Mucosa of descending colon (tissue), 3 donors: ENCODE measurements around the gene IL12B. TPM values are rescaled to one million over a fixed set of nuclear protein-coding genes. Genes with fewer than 3 reads are reported as not detected.
"Not testable (repeated sequence)": the region's sequence is repeated elsewhere in the genome, so short reads cannot be mapped to it uniquely, and the experiment has no call there.

Source experiments
- ATAC-seq: fragments of 200-7000 bp; cut with Tn5 transposase; one replicate; pipeline ENCODE4 v1.9.1; 2020; ENCODE audit warnings: mild to moderate bottlenecking, moderate library complexity
- DNase-seq, 3 donors: peaks; one replicate each; pipeline ENCODE4 v3.0.0-alpha.2; 2020
- H3K36me3 ChIP-seq: fragments of 200-600 bp; one replicate; pipeline ENCODE4 v1.8.0; 2021; ENCODE audit warnings: low read depth, mild to moderate bottlenecking
- H3K4me1 ChIP-seq: fragments of 200-600 bp; one replicate; pipeline ENCODE4 v1.8.0; 2021; ENCODE audit warnings: low read depth, mild to moderate bottlenecking
- H3K4me3 ChIP-seq: fragments of 200-600 bp; one replicate; pipeline ENCODE4 v1.8.0; 2021; ENCODE audit warnings: mild to moderate bottlenecking
- H3K9me3 ChIP-seq: fragments of 200-600 bp; one replicate; pipeline ENCODE4 v1.8.0; 2021; ENCODE audit warnings: mild to moderate bottlenecking
- intact Hi-C, 2 donors: fragments of 100-400 bp; cut with DNase I in 1 of 2; cut with micrococcal nuclease in 1 of 2; formaldehyde crosslinking; loops; one replicate each; pipeline versions ENCODE4 v1.11.0 to v1.11.1; 2022; cut with DNase I, micrococcal nuclease
- total RNA-seq, 3 donors: library from RNA; stranded (reverse); fragmentation: NEBNext Ultra II Directional in 2 of 3; extraction: Animal tissue kit (Norgen Biotek cat#: 25700) in 2 of 3; gene quantifications; one replicate each; pipeline versions ENCODE4 v1.2.1 to v1.2.4, GENCODE V29; 2021 to 2023
- TF ChIP-seq, protein P1 (sequence below): fragments of 200-600 bp; IDR thresholded peaks from one replicate; pipeline ENCODE4 v1.8.0; 2022; ENCODE audit warnings: antibody characterized with exemption, mild to moderate bottlenecking
- donor health status: DM: no; HTN: no; CAD: no; lungs with moderate emphysema.
- donor health status: DM: no; HTN: no; CAD: no.
- donor health status: DM: no; HTN: yes; CAD: no.

The IL12B gene
- total RNA-seq, 3 donors from 2014 or later, result not detected

- Histone ChIP-seq H3K4me3 (no peak overlapping the region), H3K9me3 (no peaks in the 10 kb centered on the region), H3K4me1 (no peaks in the 10 kb centered on the region), H3K36me3 (no peaks in the 10 kb centered on the region)
- TF ChIP-seq, protein P1, sequence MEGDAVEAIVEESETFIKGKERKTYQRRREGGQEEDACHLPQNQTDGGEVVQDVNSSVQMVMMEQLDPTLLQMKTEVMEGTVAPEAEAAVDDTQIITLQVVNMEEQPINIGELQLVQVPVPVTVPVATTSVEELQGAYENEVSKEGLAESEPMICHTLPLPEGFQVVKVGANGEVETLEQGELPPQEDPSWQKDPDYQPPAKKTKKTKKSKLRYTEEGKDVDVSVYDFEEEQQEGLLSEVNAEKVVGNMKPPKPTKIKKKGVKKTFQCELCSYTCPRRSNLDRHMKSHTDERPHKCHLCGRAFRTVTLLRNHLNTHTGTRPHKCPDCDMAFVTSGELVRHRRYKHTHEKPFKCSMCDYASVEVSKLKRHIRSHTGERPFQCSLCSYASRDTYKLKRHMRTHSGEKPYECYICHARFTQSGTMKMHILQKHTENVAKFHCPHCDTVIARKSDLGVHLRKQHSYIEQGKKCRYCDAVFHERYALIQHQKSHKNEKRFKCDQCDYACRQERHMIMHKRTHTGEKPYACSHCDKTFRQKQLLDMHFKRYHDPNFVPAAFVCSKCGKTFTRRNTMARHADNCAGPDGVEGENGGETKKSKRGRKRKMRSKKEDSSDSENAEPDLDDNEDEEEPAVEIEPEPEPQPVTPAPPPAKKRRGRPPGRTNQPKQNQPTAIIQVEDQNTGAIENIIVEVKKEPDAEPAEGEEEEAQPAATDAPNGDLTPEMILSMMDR, result no peak
- no peak for DNase-seq
- intact Hi-C loops, result no loop called here
- no peak for ATAC-seq
Observed at GRCh38 chr5:159353661-159354252, 23.5 kb upstream of the IL12B start.

DNA sequence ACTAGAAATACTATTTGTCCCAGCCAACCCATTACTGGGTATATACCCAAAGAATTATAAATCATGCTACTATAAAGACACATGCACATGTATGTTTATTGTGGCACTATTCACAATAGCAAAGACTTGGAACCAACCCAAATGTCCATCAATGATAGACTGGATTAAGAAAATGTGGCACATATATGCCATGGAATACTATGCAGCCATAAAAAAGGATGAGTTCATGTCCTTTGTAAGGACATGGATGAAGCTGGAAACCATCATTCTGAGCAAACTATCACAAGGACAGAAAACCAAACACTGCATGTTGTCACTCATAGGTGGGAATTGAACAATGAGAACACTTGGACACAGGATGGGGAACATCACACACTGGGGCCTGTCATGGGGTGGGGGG, 20.4 kb upstream of the IL12B start:
- H3K36me3 ChIP-seq, intact Hi-C loops, H3K4me1 ChIP-seq, ATAC-seq, H3K4me3 ChIP-seq, DNase-seq, H3K9me3 ChIP-seq: not testable (repeated sequence)

GRCh38 chr5:159350216-159350615, 19.9 kb upstream of the IL12B start:
- H3K36me3 ChIP-seq, H3K9me3 ChIP-seq, H3K4me3 ChIP-seq, DNase-seq, intact Hi-C loops, ATAC-seq, H3K4me1 ChIP-seq: not testable (repeated sequence)

DNA sequence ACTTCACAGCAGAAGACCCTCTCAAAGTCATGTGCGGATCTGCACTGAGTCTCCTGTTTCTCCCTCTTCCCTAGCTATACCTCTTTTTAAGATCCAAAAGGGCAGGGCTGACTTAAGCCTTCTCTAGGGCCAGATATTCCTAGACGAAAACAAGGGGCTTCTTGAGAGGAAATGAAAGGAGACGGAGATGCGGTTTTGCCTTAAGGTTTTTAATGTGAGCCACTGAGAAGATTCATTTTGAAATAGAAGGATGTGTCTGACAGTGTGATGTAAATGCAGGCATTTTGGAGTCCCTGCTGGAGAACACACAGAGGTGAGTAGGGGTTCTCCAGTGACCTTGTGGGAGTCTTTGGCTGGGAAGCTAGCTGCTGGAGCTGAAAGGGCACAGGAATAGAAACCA, 15.6 kb upstream of the IL12B start:
- H3K36me3 ChIP-seq, result no peaks in the 10 kb centered on the region
- no peaks in the 10 kb centered on the region for H3K4me1 ChIP-seq
- TF ChIP-seq, protein P1, result no peak
- ATAC-seq, result no peak
- DNase-seq, result no peak
- intact Hi-C loops, result no loop called here
- H3K9me3 ChIP-seq, result no peaks in the 10 kb centered on the region
- no peak overlapping the region for H3K4me3 ChIP-seq

GRCh38 chr5:159345336-159345735, 15.0 kb upstream of the IL12B start:
- TF ChIP-seq, protein P1, result no peak
- H3K4me1 ChIP-seq, result no peaks in the 10 kb centered on the region
- DNase-seq, result no peak
- H3K36me3 ChIP-seq, result no peaks in the 10 kb centered on the region
- no peaks in the 10 kb centered on the region for H3K9me3 ChIP-seq
- no peak overlapping the region for H3K4me3 ChIP-seq
- intact Hi-C loops, result no loop called here
- peak; percentile 39 for ATAC-seq

DNA sequence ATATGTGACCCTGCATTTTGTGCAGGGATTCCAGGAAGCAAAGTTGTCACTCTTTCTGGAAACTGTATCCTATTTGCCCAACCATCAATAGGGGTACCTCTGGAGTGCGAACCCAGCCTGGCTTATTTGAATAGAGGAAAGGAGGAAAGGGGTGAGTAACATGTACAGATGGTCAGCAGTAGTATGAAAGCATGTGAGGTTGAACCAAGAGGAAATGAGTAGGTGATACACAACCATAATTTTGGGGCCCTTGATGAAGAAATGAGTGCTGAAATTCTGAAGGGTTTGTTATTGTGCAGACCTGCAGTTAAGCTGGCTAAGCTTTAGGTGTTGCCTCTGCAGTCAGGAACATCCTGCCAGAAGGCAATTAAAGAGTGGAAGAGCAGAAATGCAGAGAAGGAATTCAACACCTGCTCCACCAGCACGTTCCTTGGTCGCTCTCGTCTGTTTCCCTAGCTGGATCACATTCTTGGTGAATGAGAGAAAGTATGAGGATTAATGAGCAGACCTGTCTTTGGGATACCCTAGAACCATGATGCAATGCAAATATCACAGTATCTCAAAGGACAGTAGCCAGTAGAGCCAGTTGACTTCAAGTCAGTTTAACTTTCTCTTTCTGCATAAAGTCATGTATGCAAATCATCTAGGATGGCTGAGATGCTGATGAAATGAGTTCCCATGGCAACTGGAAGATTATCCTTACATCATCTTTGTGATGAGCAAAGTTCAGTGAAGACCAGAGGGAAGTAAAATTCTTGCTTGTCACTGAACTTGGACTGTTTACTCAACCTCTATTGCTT, 13.2 kb upstream of the IL12B start:
- H3K36me3 ChIP-seq, result no peaks in the 10 kb centered on the region
- TF ChIP-seq, protein P1, result no peak
- no peaks in the 10 kb centered on the region for H3K9me3 ChIP-seq
- ATAC-seq (no peak), DNase-seq (no peak)
- intact Hi-C loops, result no loop called here
- no peaks in the 10 kb centered on the region for H3K4me1 ChIP-seq
- H3K4me3 ChIP-seq, result no peak overlapping the region
